G401.6 (cell line): ENCODE data around the gene CAPN13.
"Not testable (repeated sequence)": the region's sequence is repeated elsewhere in the genome, so short reads cannot be mapped to it uniquely, and the experiment has no call there.

ENCODE experiments used
- FAIRE-seq: peaks from 2 replicates; lab custom pipeline; 2012; peaks lifted over from hg19 to GRCh38; lab: Jason Lieb, UNC

Gene CAPN13

DNA sequence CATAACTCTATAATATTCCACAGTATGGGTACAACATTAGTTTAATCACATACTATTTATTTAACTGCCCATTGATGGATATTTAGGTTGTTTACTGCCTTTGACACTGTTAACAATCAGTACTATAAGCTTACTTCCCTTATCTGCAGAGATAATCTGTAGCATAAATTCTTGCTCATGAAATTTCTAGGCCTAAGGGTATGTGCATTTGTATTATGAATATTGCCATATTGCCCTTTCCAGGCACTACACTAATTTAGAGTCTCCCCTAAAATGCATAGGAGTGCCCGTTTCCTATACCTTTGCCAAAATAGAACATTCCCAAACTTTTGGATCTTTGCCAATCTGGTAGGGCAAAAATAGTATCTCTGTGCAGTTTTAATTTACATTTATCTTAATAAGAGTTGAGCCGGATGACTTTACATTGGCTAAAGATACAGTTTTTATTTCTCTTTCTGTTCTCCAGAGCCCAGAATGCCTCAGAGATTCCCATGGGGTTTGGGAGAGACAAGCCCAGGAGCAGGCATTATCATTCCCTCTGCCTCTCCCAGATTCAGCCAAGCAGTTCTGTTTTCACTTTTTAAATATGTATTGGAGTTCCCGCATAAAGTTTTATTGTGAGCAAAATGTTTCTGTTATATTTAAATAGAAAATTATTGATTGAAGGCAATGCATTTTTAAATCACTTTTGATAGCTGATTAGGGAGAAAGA, 102.8 kb downstream of the CAPN13 start:
- no peak for FAIRE-seq

DNA sequence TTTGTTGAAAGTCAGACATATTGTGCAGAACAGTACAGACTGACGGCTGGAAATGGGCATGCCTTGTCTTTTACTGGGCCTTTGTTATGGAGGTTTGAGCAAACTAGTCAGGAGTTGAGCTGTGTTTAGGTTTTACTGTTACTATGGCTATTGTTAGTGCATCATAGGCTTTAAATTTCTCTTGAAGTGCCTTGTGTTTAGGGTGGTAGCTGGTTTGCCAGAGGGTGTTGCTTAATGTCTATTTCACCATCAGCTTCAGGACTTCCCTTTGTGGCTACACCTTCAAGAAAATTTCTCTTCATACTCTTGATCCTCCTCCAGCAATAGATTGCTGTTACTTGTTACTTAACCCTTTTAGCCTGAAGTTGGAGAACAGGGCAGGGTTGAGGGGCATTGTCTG, 104.6 kb downstream of the CAPN13 start:
- no peak for FAIRE-seq

DNA sequence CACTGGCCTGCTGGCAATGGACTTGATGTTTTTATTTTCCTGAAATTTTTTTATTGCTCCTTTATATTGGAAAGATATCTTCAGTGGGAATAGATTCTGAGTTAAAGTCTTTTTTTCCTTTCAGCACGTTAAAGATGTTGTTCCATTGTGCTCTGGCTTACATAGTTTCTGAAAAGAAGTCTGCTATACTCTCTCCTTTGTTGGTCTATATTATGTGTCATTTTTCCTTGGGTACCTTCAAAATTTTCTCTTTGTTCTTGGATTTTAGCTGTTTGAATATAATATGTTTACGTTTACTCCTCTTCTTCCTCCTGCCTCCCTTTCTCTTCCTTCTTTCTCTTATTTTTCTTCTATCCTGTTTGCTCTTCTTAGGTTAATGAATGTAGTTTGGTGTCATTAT, 105.5 kb downstream of the CAPN13 start:
- no peak for FAIRE-seq

DNA sequence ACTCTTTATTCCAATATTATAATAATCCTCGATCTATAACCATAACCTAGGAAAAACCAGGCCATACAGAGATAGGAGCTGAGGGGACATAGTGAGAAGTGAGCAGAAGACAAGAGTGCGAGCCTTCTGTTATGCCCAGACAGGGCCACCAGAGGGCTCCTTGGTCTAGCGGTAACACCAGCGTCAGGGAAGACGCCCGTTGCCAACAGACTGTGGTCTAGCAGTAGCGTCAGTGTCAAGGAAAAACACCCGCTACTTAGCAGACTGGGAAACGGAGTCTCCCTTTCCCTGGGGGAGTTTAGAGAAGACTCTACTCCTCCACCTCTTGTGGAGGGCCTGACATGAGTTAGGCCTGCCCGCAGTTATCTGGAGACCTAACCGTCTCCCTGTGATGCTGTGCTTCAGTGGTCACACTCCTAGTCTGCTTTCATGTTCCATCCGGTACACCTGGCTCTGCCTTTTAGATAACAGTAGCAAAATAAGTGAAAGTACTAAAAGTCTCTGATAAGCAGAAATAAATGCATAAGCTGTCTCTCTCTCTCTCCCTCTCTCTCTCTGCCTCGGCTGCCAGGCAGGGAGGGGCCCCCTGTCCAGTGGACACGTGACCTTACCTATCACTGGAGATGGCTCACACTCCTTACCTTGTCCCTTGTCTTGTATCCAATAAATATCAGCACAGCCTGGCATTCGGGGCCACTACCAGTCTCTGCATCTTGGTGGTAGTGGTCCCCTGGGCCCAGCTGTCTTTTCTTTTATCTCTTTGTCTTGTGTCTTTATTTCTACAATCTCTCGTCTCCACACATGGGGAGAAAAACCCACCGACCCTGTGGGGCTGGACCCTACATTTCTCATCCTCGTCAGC, 109.8 kb downstream of the CAPN13 start:
- FAIRE-seq: not testable (repeated sequence)

DNA sequence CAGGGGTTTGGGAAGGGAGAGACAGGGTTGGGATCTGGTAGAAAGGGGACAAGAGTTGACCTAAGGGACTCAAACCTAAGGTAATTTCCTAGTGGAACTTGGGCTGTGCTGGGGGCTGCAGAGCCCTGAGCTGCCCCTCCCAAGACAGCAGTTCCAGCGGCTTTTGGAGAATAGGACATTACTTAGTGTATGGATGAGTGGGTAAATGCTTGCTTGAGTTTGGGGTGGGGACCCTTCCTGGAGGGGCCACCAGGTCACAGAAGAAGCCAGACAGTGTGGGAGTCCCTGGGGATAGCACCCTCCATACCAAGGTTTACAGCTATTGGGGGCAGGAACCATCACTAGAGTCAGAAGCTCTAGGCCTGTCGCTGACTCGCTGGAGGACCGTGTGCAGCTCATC, 111.5 kb downstream of the CAPN13 start:
- no peak for FAIRE-seq

DNA sequence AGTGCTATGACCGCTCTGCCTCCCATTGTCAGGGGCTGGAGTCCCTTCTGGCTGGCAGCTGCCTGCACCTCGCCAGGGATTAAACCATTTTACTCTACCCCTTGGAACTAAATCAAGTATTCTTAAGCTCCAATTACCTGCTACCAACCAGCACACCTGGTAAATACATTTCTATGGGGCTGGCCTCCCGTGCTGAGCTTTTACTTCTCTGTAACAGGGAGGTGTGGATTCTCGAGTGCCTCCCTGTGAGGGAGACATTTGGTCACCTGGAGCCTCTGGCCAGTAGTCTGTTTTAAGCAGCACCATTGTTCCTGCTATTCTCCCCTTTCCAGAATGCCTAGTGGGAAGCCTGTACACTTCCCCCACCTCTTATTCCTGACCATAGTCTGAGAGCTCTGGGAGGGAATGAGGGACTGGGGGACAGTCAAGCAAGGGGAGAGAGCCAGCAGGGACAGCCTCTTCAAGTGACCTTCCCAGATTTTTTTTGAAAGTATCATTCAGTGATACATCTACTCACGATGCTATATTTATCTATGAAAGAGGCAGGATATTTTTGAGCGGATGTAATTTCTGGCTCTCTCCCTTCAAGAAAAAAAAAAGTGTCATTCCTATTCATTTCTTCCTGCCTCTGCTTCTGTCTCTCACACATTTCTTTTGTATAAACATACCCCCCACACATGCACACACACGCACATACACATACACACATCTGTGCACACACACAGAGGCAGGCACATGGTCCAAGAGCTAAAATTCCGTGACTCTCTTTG, 112.8 kb downstream of the CAPN13 start:
- no peak for FAIRE-seq

DNA sequence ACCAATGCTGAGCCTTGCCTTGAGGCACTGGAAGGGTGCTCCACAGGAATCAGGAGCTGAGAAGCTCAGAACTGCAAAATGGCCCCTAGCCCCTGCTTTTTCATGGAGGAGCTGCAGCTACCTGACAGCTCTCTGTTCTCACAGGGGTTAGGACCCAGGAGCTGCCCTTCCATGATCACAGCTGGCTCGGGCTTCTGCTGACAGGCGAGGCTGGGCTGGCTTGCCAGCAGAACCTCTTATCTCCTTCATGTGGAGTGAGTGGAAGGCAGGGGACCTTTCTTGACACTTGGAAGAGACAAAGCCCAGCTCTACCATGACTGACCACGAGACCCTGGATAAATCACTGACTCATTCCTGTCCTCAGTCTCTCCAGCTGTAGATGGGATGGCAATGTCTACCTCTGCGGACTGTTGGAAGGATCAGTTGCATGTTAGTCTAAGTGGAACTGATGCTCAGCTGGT, 113.4 kb downstream of the CAPN13 start:
- FAIRE-seq: no peak

DNA sequence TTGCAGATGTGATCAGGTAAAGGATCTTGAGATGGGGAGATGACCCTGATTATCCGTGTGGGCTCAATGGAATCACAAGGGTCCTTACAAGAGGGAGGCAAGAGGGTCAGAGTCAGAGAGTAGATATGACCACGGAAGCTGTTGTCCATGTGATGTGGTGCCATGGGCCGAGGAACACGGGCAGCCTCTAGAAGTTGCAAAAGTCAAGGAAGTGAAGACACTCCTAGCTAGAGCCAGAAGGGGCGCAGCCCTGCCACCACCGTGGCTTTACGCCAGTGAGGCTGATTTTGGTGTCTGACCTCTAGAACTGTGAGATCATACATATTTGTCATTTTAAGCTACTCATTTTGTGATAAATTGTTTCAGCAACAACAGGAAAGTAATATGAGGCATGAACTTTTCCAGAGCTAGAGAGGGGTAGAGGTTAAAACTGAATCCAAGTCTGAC, 114.4 kb downstream of the CAPN13 start:
- FAIRE-seq: no peak

DNA sequence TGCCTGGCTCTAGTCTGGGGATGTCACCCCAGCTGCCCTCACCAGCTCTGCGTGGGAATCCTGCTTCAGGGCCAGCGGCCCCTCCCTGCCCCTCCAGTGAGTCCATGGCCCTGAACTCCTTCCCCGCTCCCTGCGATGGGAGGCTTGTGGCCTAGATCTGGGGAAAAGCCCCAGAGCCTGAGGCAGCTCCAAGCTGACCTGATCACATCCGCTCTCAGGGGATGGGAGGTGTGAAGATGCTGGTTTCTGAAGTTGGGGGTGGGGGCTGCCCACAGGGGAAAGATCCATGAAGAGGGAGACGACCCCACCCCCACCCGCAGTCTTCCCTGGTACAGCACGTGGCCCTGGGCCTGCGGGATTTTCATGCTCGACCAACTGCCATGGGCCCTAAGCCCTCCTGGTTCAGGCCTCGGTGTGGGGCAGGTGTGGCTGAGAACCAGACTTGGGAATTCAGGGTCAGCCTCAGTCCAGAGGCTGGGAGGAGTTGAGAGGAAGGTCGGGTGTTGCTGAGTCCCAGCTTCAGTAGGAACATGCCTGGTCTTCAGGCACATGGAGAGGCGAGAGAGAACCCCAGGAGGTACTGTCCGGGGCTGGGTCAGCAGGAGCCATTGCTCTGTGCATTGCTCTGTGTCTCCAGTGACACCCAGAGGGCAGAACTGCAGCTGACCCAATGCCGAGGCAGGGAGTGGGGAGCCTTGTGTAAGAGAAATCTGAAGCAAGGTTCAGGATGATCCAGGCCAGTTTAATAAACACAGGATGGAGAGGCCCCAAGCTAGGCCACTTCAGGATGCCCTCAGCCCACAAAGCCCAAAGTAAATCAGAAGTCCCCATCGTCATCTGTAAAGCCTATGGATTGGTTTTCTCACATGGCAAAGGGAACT, 115.1 kb downstream of the CAPN13 start:
- FAIRE-seq: no peak

DNA sequence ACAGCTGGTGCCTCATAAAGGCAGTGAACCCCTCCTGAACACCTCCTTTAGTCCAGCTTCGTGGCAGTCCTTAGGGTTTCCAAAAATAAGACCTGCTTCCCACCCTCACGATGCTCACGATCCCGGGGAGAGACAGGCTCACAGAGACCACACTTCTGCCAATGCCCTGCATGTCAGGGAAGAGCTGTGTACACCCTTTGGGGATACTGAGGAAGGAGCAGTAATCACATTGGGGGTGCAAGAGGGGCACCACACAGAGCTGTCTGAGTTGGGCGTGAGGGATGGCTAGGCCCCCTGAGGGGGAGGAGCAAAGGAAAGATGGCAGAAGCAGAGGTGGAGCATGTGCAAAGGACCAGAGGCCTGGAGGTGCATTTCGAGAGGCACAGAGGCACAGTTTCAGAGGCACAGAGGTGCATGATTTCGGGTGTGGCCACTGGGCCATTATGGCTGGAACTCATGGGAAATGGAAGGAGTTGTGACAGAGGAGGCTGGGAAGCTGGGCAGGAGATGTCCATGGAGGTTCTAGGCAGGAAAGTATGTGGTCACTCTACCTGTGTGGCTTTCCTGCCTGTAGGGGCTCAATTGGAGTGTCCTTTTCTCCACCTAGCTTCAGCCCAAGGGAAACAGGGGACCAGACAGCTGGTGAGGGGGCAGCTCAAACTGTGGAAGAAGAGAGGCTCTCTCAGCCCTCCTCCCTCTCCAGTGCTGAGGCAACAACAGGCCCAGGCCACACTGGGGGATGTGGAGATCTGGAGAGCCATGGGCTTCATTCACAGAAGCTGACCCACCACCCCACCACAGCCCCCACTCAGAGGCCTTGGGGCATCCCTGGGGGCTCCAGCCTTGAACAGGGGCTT, 115.9 kb downstream of the CAPN13 start:
- no peak for FAIRE-seq

DNA sequence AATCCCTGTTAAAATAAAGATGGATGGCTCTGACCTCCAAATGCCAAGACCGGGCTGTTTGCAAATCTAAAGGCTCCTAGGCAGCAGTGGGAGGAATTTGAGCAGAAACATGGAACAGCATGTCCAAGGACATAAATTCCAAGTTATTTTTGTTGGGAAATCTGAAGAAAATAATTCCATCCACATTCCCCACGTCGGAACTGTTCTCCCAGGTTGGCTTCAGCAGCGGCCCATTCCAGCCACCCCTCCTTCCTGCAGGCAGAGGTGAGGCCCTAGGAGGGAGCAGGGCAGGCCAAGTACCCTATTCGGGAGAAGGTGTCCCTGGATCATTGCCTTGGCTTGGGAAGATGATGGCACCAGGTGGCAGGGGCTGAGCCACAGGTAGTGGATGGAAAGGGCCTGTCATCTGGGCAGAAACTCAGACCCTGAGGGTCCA, 117.1 kb downstream of the CAPN13 start:
- no peak for FAIRE-seq

DNA sequence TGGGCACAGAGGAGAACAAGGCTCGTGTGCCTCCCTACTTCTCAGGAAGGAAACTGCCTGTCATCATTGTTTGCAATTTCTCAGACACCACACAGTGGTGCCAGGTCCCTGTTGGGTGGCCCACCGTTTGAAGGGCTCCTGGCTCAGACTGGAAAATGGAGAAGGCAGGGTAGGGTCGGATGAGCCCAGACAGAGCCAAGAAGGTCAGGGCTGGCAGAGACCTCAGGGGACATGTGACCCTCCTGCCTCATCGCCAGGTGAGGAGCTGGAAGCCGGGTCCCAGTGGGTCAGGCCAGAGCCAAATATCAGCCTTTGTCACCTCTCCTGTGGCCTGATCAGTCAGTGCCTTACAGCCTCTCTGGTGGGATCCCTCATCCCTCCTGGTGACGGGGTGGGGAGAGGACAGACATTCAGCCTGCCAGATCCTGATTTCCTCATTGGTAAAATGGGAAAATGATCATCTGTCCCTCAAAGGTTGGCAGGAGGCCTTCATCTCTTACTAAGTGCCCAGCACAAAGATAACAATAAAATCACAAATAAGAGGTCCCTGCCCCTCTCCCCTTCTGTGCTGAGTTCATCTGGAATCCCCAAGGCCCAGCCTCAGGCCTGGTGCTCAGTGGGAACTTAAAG, 117.6 kb downstream of the CAPN13 start:
- no peak for FAIRE-seq

DNA sequence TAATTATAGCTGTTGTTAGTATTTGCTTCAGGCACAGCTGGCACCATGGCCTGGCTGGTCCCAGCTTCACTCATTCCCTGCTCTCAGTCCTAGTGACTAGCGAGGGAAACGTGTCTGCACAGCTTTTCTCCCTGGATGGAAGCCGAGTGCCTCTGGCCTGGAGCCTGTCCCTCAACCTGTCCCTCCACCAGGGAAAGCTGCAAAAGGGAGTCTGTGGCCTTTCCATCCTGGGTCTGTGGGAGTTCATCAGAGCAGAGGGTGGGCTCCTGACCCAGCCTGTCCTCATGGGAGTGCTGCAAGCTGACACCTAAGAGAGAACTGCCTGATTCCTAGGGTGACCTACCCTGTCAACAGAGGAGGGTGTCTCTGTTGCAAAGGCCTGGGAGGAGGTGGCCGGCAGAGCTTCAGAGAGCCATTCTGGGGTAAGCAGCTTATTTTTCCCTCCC, 118.3 kb downstream of the CAPN13 start:
- no peak for FAIRE-seq

DNA sequence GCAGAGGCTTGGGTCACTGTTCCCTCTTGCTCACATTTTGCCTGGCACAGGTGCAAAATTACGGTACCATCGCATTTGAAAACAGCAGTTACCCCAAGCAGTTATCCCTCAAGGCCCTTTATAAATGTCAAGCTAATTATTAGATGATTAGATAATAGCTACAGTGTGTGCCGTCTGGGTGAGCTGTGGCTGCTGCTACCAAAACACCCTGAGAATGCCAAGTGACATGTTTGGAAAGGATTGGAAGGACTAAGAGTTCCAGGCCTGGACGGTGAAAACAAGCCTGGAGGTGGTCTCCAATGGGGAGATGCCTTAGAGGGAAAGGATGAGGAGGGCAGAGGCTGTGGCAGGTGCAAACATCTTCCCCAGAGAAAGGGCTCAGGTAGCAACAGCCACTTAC, 120.6 kb downstream of the CAPN13 start:
- no peak for FAIRE-seq

DNA sequence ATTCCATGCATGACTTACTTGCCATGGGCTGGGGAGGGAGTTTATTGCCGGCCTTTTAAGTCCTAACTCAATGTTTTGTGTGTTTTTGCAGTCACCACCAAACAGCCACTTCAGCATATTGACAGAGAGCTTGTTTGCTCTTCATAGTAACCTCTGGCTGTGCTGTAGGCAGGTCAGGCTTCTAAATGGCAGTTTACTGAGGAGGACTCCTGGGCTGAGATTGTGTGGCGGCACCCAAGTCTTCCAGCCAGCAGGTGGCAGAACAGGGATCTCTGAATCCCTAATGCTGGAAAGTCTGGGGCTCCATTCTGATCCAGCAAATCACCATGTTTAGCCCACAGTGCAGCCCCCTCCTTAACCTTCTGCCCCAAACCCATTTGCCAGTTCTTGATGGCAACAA, 121.2 kb downstream of the CAPN13 start:
- FAIRE-seq: no peak

DNA sequence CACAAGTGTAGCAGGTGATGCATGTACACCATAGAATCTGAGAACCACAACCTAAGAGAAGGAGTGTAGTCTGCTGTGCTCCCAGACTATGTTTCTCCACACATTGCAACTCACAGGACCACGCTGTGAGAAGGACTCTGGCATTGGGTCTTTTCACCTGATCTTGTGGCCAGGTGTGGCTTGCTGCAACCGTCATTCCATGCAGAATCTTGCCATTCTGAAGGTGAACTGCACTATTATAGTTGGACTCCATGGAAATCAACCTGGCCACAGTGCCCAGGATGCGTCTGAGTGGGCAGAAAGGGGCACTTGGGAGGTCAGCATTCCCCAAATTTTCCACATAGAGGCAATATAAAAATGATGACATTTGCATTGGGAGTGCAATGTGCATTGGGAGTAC, 122.2 kb downstream of the CAPN13 start:
- FAIRE-seq: no peak

DNA sequence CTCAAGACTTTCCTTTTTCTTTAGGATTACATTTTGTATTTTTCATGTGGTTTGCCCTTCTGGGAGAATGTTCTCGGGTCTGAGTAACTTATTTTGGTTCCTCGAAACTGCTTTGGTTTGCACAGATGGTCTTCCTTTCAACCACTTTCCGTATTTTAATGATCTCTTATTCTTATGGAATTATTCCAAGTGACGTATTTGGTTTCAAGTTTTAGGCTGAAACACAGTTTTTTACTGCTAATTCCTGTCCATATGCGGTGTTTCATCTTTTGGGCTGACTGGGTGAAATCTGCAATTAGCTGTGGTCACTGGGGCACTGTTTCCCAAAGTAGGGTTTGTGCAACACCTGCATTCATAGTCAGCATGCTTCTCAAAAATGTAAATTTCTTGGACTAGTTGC, 122.7 kb downstream of the CAPN13 start:
- no peak for FAIRE-seq

DNA sequence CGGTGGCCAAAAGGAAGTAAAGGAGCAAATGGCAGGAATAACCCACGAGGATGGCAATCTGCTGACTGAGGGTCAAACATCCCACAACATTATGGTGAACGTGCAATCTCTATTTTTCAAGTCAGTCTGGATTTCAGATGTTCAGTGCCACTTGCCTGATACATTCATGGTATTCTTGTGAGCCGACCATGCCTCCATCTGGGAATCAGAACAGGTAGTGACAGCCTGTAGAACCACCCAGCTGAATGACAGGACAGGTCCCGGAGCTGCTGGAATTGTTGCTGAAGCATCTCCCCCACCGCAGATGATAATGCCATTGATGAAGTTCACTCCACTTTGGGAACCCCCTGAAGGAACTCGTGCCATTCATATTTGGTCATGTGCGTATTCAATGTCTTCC, 123.2 kb downstream of the CAPN13 start:
- FAIRE-seq: no peak

DNA sequence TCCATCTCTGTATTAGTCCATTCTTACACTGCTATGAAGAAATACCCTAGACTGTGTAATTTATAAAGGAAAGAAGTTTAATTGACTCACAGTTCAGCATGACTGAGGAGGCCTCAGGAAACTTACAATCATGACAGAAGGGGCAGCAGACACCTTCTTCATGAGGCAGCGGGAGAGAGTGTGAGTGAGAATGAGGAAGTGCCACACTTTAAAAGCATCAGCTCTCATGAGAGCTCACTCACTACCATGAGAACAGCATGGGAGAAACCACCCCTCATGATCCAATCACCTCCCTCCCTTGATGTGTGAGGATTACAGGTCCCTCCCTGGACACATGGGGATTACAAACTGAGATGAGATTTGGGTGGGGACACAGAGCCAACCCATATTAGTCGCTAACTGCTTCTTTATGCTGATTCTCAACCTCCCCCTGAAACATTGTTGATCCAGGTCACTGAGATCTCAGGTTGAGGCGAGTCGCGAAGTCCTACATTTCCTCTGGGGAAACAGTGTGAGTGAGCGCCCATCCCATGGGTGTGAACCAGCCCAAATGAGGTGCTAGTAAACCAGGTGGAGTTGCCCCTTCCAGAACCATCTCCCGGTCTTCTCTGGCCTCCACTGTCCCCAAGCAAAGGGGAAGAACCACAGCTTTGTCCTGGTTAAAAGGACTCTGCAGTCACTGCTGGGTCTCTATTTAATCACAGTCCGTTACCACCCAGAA, 123.8 kb downstream of the CAPN13 start:
- no peak for FAIRE-seq

DNA sequence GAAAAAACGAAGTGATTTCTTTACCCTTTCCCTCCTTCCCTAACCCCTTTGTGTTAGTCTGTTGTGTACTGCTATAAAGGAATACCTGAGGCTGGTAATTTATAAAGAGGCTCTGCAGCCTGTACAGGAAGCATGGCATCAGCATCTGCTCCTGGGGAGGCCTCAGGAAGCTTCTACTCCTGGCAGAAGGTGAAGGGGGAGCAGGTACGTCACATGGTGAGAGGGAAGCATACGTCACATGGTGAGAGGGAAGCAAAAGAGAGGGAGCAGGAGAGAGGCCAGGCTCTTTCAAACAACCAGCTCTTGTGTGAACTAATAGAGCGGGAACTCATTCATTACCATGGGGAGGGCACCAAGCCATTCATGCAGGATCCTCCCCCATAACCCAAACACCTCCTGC, 126.2 kb downstream of the CAPN13 start:
- no peak for FAIRE-seq
